H9 (cell line): Measurements from ENCODE around the gene ADPRH. TPM values are rescaled to one million over a fixed set of nuclear protein-coding genes. Genes with fewer than 3 reads are reported as not detected.

Source experiments
- DNase-seq: peaks from one replicate; pipeline ENCODE4 v3.0.0-alpha.2; 2017
- H2AFZ ChIP-seq: one replicate; pipeline ENCODE4 v1.6.1; 2013; ENCODE audit warnings: mild to moderate bottlenecking, low read length, control low read depth, moderate library complexity
- H2AK5ac ChIP-seq: 2 replicates; pipeline ENCODE4 v1.6.1; 2013; ENCODE audit warnings: low read length, control low read depth, mixed read lengths; ENCODE audit not compliant: insufficient read length
- H2BK120ac ChIP-seq: one replicate; pipeline ENCODE4 v1.6.1; 2013; ENCODE audit warnings: low read depth, mild to moderate bottlenecking, low read length, control low read depth, inconsistent platforms; ENCODE audit not compliant: poor library complexity, severe bottlenecking
- H2BK12ac ChIP-seq: 2 replicates; pipeline ENCODE4 v1.6.1; 2013; ENCODE audit warnings: low read length, control low read depth, mixed read lengths, low read depth; ENCODE audit not compliant: insufficient read length
- H2BK15ac ChIP-seq: 2 replicates; pipeline ENCODE4 v1.6.1; 2013; ENCODE audit warnings: low read depth, low read length, control low read depth
- H2BK20ac ChIP-seq: one replicate; pipeline ENCODE4 v1.6.1; 2013; ENCODE audit warnings: low read depth, mild to moderate bottlenecking, low read length, control low read depth, inconsistent platforms; ENCODE audit not compliant: poor library complexity, severe bottlenecking
- H2BK5ac ChIP-seq: 2 replicates; pipeline ENCODE4 v1.6.1; 2013; ENCODE audit warnings: low read length, control low read depth, mixed read lengths; ENCODE audit not compliant: insufficient read length
- H3K14ac ChIP-seq: 2 replicates; pipeline ENCODE4 v1.6.1; 2013; ENCODE audit warnings: low read length, control low read depth; ENCODE audit not compliant: insufficient read depth
- H3K18ac ChIP-seq: 2 replicates; pipeline ENCODE4 v1.6.1; 2013; ENCODE audit warnings: low read depth, mild to moderate bottlenecking, mixed read lengths, low read length, control low read depth; ENCODE audit not compliant: insufficient read length
- H3K23ac ChIP-seq: 2 replicates; pipeline ENCODE4 v1.6.1; 2013; ENCODE audit warnings: low read length, control low read depth, mixed read lengths, low read depth; ENCODE audit not compliant: insufficient read length
- H3K23me2 ChIP-seq: 2 replicates; pipeline ENCODE4 v1.6.1; 2013; ENCODE audit warnings: low read depth, mild to moderate bottlenecking, mixed read lengths, low read length, control low read depth; ENCODE audit not compliant: insufficient read length, poor library complexity, severe bottlenecking
- H3K27ac ChIP-seq: 2 replicates; pipeline ENCODE4 v1.5.1; 2013; ENCODE audit warnings: low read length, control low read depth, mixed read lengths, low read depth; ENCODE audit not compliant: insufficient read length
- H3K27me3 ChIP-seq: 2 replicates; pipeline ENCODE4 v1.6.1; 2013; ENCODE audit warnings: low read length, control low read depth, inconsistent platforms; ENCODE audit not compliant: insufficient read depth
- H3K4ac ChIP-seq: 2 replicates; pipeline ENCODE4 v1.6.1; 2013; ENCODE audit warnings: low read depth, mild to moderate bottlenecking, control low read depth, inconsistent platforms, low read length, moderate library complexity
- H3K4me1 ChIP-seq: 2 replicates; pipeline ENCODE4 v1.6.1; 2013; ENCODE audit warnings: low read length, control low read depth, inconsistent platforms; ENCODE audit not compliant: insufficient read depth
- H3K4me2 ChIP-seq: 2 replicates; pipeline ENCODE4 v1.6.1; 2013; ENCODE audit warnings: low read length, control low read depth, mixed read lengths; ENCODE audit not compliant: insufficient read length, insufficient read depth
- H3K56ac ChIP-seq: 2 replicates; pipeline ENCODE4 v1.6.1; 2013; ENCODE audit warnings: low read depth, mild to moderate bottlenecking, mixed read lengths, low read length, control low read depth; ENCODE audit not compliant: insufficient read length
- H3K79me1 ChIP-seq: 2 replicates; pipeline ENCODE4 v1.6.1; 2013; ENCODE audit warnings: low read depth, mild to moderate bottlenecking, moderate library complexity, low read length, control low read depth, inconsistent platforms; ENCODE audit not compliant: insufficient read depth, poor library complexity, severe bottlenecking
- H3K79me2 ChIP-seq: 2 replicates; pipeline ENCODE4 v1.6.1; 2013; ENCODE audit warnings: low read length, control low read depth, inconsistent platforms; ENCODE audit not compliant: insufficient read depth
- H3K9ac ChIP-seq: 2 replicates; pipeline ENCODE4 v1.6.1; 2013; ENCODE audit warnings: low read length, control low read depth, mixed read lengths; ENCODE audit not compliant: insufficient read length; ENCODE audit errors: extremely low read depth
- H3K9me3 ChIP-seq: one replicate; pipeline ENCODE4 v1.6.1; 2013; ENCODE audit warnings: low read depth, low read length, inconsistent platforms; ENCODE audit not compliant: control insufficient read depth
- H3T11ph ChIP-seq: one replicate; pipeline ENCODE4 v1.6.1; 2013; ENCODE audit warnings: mild to moderate bottlenecking, low read length, control low read depth, inconsistent platforms
- H4K20me1 ChIP-seq: one replicate; pipeline ENCODE4 v1.6.1; 2013; ENCODE audit not compliant: control insufficient read depth, insufficient read length, insufficient read depth
- H4K5ac ChIP-seq: 2 replicates; pipeline ENCODE4 v1.6.1; 2013; ENCODE audit warnings: low read depth, mild to moderate bottlenecking, mixed read lengths, low read length, control low read depth; ENCODE audit not compliant: insufficient read length
- H4K8ac ChIP-seq: replicated peaks from 2 replicates; pipeline ENCODE4 v1.6.1; 2013; ENCODE audit warnings: low read length, control low read depth, mixed read lengths, low read depth; ENCODE audit not compliant: insufficient read length
- H4K91ac ChIP-seq: 2 replicates; pipeline ENCODE4 v1.6.1; 2013; ENCODE audit warnings: low read depth, mild to moderate bottlenecking, moderate library complexity, mixed read lengths, low read length, control low read depth; ENCODE audit not compliant: insufficient read length
- H3K27ac Mint-ChIP-seq, 3 experiments: 2 replicates in 2 of 3; 3 replicates in 1 of 3; pipeline ENCODE4 v1.8.0; 2020 to 2021; ENCODE audit warnings: mixed read lengths in 3 of 3, mild to moderate bottlenecking in 1 of 3, moderate library complexity in 1 of 3
- H3K27me3 Mint-ChIP-seq: 2 replicates; pipeline ENCODE4 v1.8.0; 2021; ENCODE audit warnings: low read depth, mild to moderate bottlenecking, moderate library complexity, mixed read lengths
- H3K36me3 Mint-ChIP-seq, 3 experiments: 2 replicates in 2 of 3; 3 replicates in 1 of 3; pipeline ENCODE4 v1.8.0; 2020 to 2021; ENCODE audit warnings: low read depth in 3 of 3, mixed read lengths in 3 of 3; ENCODE audit not compliant: insufficient read depth in 1 of 3
- H3K4me1 Mint-ChIP-seq, 2 experiments: 2 replicates each; pipeline ENCODE4 v1.8.0; 2020; ENCODE audit warnings: mixed read lengths in 2 of 2
- H3K4me3 Mint-ChIP-seq, 2 experiments: 2 replicates in 1 of 2; 3 replicates in 1 of 2; pipeline ENCODE4 v1.8.0; 2020 to 2021; ENCODE audit warnings: mild to moderate bottlenecking in 2 of 2, mixed read lengths in 2 of 2, moderate library complexity in 1 of 2
- H3K9me3 Mint-ChIP-seq, 2 experiments: 2 replicates in 1 of 2; 3 replicates in 1 of 2; pipeline ENCODE4 v1.8.0; 2020; ENCODE audit warnings: mild to moderate bottlenecking in 2 of 2, mixed read lengths in 2 of 2, moderate library complexity in 1 of 2
- CTCF ChIP-seq: fragments of 200-600 bp; sonication (generic); conservative IDR thresholded peaks from 3 replicates; pipeline ENCODE4 v1.8.0; 2021; ENCODE audit warnings: antibody characterized with exemption, mild to moderate bottlenecking
- WGBS: extraction: QIAGEN DNeasy Blood & Tissue Kit; methylation state at CpG from one replicate; pipeline ENCODE4 v1.1.7; 2013; ENCODE audit warnings: missing lambda C conversion rate, low lambda C conversion rate, mixed read lengths; ENCODE audit not compliant: insufficient read length; ENCODE audit errors: extremely low coverage; 5-methylcytosine and 5-hydroxymethylcytosine counted together
- total RNA-seq: library from RNA; stranded (reverse); gene quantifications from 2 replicates; pipeline ENCODE4 v1.2.1, GENCODE V29; 2021

The ADPRH gene
- total RNA-seq, 1 experiment from 2014 or later: 3.1 TPM

DNA sequence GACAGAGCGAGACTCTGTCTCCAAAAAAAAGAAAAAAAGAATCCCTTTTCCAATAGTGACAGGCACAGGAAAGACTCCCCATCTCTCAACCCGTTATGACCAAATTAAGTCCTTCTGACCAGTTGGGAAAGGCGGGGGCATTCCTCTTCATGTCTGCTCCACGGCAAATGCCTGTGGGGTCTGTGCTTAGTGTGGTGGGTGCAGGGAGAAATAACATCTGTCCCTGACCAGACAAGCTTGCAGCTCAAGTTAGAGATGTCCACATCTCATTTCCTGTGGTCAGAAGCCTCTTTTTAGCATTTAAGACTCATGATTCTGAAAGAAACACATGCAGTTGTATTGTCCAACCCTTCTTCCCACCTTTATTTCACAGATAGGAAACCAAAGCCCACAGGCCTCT lies 34.6 kb downstream of the ADPRH start:
- WGBS: no CpG with 5 or more reads among the region's 4 CpGs
- no peak overlapping the region for H4K5ac ChIP-seq
- H2BK20ac ChIP-seq: no peak overlapping the region
- H3K56ac ChIP-seq: no peak overlapping the region
- no peak overlapping the region for H3K4me2 ChIP-seq
- no peak overlapping the region for H2BK120ac ChIP-seq
- no peaks in the 10 kb centered on the region for H3K9me3 ChIP-seq
- no peaks in the 10 kb centered on the region; the same call in none of the 2 replicates for H3K27me3 Mint-ChIP-seq
- H3K23ac ChIP-seq: no peak overlapping the region
- H3K14ac ChIP-seq: no peak overlapping the region
- no peak overlapping the region for H2AK5ac ChIP-seq
- no peak overlapping the region for H3K27ac Mint-ChIP-seq
- no peak overlapping the region for H2BK15ac ChIP-seq
- H3K9ac ChIP-seq: no peak overlapping the region
- H3K36me3 Mint-ChIP-seq: no peaks in the 10 kb centered on the region
- H3K4me1 Mint-ChIP-seq: peaks cover 0 to 3% of the 10 kb centered on the region in 2 experiments; a peak in 2 of 4 replicates
- H3K18ac ChIP-seq: no peak overlapping the region
- H4K20me1 ChIP-seq: no peaks in the 10 kb centered on the region
- no peaks in the 10 kb centered on the region for H3K23me2 ChIP-seq
- H3K9me3 Mint-ChIP-seq: no peaks in the 10 kb centered on the region
- H2AFZ ChIP-seq: no peak overlapping the region
- H3K79me2 ChIP-seq: no peaks in the 10 kb centered on the region
- DNase-seq: no peak
- peaks cover 1% of the 10 kb centered on the region; the same call in 1 of the 2 replicates for H3K27me3 ChIP-seq
- H3K27ac ChIP-seq: no peak overlapping the region
- no peak overlapping the region for H4K8ac ChIP-seq
- no peak overlapping the region for H4K91ac ChIP-seq
- H3K4ac ChIP-seq: no peak overlapping the region
- H2BK5ac ChIP-seq: no peak overlapping the region
- H3K79me1 ChIP-seq: no peaks in the 10 kb centered on the region
- no peak for TF ChIP-seq CTCF
- no peak overlapping the region for H3K4me3 Mint-ChIP-seq
- no peak overlapping the region for H2BK12ac ChIP-seq
- no peak overlapping the region for H3T11ph ChIP-seq
- H3K4me1 ChIP-seq: no peaks in the 10 kb centered on the region
